HK-2 (cell line): ENCODE measurements around the gene FER.
"Not testable (repeated sequence)": the region's sequence is repeated elsewhere in the genome, so short reads cannot be mapped to it uniquely, and the experiment has no call there.

Experiments used
- DNase-seq: peaks from one replicate; pipeline ENCODE4 v3.0.0-alpha.2; 2018; ENCODE audit not compliant: unreplicated experiment

The FER gene

DNA sequence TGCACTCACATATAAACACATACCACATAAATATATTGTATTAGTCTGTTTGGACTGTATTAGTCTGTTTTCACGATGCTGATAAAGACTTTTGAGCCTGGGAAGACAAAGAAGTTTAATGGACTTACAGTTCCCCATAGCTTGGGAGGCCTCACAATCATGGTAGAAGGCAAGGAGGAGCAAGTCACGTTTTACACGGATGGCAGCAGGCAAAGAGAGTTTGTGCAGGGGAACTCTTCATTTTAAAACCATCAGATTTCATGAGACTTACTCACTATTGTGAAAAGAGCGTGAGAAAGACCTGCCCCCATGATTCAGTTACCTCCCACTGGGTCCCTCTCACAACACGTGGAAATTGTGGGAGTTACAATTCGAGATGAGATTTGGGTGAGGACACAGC lies 133.4 kb downstream of the FER start:
- no peak for DNase-seq

DNA sequence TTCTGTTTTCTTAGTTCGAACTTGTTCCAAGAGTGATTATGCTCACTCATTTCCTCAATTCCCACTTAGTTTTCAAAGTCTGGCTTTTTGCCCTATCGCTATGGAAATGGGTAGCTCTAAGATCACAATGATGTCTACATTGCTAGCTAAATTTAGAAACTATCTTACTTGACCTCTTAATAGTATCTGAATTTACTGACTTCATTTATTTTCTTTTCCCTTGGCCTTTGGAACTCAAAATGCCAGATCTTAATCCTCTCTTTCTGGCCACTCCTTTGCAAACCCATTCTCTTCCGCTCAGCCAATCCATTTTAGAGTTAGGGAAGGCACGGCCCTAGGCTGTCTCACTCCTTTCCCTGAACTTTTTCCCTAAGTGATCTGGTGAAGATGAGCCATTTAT lies 137.0 kb downstream of the FER start:
- no peak for DNase-seq

DNA sequence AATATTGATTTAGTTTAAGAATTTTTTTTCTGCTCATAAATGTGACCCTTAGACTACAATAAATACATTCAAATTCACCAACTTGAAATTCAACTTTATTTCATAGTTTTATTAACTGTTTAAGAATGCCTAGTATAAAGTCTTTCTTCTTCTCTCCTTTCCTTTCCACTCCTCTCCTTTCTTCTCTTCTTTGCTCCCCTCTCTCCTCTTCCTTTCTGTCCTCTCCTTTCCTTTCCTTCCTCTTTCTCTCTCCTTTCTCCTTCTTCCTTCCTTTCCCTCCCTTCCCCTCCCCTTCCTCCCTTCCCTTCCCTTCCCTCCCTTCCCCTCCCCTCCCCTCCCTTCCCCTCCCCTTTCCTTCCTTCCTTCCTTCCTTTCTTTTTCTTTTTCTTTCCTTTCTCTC lies 150.6 kb downstream of the FER start:
- DNase-seq = no peak

DNA sequence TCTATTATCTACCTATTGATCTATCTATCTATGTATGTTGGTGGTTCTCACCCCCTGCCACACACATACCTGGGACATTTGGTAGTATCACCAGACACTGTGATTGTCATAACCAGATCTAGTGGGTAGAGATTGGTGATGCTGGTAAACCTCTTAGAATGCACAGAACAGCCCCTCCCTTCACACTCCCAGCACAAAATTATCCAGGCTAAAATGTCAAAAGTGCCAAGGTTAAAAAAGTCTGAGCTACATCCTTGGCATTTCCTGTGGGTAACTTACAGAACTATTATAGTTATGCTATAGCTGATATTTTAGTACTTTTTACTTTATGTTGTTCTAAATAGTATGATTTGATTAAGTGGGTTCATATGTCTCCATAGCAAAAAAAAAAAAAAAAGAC lies 151.0 kb downstream of the FER start:
- no peak for DNase-seq

DNA sequence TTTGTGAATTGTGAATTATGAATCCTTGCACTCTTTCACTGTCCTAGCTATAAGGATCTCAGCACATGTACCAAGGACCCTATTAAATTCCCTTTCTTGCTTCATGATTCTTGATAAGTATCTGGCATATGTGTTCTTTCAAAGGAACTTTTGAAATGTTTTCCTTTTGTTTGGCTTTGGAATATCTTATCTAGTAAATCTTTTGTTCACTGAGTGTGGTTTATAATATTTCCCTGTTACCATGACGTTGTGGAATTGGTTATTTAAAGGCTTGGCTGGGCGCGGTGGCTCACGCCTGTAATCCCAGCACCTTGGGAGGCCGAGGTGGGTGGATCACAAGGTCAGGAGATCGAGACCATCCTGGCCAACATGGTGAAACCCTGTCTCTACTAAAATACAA lies 151.5 kb downstream of the FER start:
- not testable (repeated sequence) for DNase-seq

DNA sequence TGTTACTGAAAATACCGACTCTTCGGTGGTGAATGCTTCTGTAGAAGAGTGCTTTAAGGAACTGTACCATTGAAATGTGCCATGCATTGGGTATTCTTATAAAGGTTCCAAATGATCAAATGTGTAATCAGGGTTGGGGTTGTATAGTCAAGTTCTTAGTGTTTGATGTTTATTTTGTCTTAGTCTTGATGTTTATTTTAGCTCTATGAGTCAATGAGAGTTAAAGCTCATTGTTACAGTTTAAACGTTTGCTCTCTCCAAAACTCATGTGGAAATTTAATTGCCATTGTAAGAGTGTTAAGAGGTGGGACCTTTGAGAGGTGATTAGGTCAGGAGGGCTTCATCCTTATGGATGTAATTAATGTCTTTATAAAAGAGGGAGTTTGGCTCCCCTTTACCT lies 153.0 kb downstream of the FER start:
- no peak for DNase-seq

DNA sequence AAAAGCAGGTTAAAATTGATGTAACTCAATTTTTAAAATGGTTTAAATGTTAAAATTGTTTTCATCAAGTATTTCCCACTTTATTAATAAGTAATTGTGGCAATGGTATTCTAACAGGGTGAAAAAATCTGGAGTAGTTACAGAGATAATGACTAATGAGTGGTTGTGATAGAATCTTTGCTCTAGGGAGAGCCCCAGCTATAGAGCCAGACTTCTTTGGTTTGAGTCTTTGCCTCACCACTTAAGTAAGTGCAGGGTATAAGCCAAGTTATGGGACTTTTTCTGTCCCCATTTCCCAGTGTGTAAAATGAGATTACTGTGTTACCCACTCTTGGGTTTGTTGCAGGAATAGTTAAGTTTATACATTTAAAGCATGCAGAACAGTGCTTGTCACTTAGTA lies 158.1 kb downstream of the FER start:
- no peak for DNase-seq

DNA sequence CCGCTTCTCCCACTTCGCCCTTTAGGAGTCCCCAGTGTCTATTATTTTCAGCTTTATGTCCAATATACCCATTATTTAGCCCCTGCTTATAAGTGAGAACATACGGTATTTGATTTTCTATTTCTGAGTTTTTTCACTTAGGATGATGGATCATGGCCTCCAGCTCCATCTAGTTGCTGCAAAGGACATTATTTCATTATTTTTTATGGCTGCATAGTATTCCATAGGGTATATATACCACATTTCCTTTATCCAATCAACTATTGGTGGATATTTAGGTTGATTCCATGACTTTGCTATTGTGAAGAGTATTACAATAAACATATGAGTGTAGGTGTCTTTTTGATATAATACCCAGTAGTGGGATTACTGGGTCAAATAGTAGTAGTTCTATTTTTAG lies 162.9 kb downstream of the FER start:
- DNase-seq = no peak

DNA sequence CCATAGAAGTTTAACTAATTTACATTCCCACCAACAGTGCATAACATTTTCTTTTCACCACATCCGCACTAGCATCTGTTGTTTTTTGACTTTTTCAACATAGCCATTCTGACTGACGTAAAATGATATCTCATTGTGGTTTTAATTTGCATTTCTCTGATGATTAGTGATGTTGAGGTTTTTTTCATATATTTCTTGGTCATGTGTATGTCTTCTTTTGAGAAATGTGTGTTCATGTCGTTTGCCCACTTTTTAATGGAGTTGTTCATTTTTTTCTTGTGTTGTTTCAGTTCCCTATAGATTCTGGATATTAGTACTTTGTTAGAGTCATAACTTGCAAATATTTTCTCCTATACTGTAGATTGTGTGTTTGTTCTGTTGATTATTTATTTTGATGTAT lies 163.4 kb downstream of the FER start:
- no peak for DNase-seq

DNA sequence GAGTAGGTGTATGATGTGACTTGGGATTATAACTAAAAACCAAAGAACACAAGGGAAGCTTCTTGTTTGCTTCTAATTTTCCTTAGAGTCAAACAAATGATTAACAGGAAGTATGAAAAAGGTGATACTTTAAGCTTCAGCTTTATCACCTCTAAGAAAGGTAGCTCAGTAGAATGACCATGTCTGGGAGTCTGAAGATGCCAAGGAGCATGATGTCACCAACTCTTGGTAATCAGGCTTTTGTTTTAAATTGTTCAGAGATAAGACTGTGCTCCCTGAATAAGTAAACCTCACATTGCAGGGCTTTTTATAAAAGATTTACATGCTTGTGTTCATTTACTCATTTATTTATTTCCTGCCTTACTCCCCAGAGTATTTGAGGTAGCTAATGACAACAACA lies 169.9 kb downstream of the FER start:
- DNase-seq = no peak

DNA sequence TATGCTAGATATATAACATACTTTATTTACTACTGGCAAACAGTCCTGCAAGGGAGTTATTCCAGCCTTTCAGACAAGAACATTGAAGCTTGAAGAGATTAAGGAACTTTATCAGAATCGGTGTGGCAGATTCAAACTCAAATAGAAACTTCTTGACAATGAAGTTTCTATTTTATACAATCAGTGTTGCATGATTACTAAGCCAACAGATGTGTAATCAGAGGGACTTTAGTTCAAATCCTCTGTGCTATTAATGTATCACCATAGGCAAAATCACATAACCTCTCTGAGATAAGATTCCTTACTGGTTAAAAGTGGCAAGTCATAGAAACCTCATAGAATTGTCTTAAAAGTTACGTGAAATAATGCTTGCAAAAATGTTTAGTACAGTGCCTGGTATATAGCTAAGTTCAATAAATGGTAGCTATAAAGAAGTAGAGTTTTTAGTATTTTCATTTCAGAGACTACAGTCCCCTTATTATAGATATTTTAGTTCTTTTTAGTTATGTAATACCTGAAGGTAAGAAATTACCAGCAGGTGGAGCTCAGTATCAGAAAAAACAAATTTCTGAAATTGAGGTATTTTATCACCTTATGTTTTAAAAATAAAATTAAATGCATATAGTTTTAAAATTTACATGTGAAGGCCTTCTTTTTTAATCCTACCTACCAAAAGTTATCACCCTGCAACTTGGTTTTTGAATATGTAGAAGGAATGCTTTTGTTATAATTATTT lies 172.1 kb downstream of the FER start:
- DNase-seq = no peak

DNA sequence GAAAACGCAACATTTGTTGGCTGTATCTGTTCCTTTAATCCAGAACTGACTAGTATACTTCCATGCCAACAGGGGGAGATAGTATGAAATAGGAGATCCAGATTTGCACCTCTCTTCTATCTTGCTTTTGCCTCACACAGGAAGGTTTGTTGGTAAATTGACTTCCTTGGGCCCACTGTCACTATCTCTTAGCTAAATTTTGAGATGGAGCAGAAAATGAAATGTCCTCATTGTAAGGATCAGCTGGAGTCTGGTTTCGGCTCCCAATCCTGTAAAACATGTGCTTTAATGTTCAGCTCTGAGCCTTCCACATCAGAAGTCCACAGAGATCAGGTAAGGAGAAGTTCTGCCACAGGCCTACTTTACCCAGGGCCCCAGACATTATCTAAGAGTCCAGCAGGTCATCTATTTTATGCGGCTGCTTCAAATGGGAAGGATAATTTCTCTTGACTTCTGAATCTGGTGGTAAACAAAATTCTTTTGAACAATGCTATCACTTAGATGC lies 176.8 kb downstream of the FER start:
- no peak for DNase-seq

DNA sequence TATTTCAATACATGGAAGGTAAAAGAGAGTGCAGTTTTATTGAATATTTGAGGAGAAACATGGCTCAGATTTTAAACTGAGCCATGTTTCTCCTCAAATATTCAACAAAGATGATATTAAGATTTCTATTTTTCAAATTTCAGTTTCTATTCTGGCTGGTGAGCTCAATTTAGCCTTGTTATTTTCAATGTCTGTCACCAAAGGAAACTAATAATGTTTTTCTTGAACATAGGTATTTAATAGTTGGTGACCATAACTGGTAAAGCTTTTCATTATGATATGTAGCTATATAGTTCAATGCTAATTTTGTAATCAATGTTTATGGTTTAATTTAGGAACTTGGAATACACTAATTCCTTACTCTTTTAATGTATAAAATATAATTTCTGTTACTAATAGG lies 177.4 kb downstream of the FER start:
- no peak for DNase-seq

DNA sequence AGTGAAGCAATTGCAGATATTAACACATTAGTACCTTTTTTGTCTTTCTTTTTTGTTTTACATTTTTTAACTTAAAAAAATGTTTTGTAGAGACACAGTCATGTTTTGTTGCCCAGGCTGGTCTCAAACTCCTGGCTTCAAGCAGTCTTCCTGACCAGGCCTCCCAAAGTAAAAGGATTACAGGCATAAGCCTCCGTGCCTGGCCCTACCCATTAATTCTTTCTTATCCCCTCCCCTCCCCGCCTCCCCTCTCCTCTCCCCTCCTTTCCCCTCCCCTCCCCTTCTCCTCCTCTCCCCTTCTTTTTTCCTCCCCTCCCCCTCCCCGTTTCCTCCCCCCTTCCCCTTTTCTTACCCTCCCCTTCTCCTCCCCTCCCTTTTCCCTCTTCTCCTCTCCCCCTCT lies 182.4 kb downstream of the FER start:
- DNase-seq = no peak

DNA sequence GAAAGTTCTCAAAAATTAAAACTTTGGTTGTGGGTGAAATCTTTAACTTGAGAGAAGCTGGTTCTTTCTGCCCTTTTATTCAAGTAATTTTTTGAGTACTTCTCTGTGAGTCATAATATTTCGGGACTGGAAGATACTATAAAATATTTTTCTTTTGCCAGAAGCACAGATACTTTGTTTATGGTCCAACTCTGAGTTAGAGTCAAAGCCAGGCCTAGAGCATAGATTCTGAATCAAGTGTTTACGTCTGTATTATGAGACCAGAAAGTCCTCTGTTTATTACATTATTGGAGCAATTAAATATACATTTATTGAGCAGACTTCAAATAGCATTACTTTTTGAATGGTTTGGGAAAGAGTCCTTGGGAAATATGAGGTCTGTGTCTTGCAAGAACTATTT lies 187.9 kb downstream of the FER start:
- DNase-seq = no peak

DNA sequence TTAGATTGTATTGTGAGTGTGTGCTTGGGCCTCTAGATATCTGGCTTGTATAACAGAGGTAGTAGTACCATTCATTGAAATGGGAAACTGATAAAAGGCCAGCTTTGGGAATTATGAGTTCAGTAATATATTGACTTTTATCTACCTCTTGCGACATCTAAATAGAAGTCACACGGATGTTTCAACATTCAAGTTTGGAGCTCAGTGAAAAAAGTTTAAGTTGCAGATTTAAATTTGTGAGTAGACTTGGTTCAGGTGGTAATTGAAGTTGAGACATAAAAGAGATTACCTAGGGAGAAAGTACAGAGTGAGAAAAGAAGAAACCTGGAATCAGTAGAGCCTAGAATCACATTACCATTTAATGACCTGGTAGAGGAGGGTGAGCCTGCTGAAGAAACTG lies 189.5 kb downstream of the FER start:
- no peak for DNase-seq

DNA sequence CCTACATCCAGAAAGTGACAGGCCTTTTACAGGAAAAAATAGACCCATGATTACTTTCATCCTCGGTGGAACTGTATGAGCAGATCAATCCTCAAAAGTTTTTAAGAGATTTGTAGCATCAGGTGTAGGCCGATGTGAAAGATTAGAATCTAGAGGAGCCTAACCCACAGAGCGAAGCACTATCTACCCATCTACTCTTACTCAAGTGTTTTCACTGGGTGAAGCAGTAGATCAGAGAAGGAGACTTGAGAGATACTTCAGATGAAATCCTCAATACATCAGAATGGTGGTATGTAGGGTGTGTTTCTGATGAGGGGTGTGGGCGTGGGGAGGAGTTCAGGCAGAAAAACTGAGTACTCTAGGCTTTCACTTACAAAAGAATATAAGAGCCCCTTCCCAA lies 192.8 kb downstream of the FER start:
- DNase-seq = no peak

DNA sequence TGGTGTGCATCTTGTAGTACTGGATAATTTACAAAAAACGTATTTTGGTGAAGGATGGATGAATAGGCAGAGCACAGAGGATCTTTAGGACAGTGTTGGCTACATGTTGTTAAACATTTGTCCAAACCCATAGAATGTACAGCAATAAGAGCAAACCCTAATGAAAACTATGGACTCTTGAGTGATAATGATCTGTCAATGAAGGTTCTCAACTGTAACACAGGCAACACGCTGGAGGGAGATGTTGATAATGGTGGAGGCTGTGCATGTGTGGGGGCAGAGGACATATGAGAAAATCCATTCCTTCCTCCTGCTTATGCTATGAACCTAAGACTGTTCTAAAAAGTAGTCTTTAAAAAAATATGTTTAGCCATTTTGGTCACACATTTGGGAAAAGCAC lies 194.0 kb downstream of the FER start:
- no peak for DNase-seq

DNA sequence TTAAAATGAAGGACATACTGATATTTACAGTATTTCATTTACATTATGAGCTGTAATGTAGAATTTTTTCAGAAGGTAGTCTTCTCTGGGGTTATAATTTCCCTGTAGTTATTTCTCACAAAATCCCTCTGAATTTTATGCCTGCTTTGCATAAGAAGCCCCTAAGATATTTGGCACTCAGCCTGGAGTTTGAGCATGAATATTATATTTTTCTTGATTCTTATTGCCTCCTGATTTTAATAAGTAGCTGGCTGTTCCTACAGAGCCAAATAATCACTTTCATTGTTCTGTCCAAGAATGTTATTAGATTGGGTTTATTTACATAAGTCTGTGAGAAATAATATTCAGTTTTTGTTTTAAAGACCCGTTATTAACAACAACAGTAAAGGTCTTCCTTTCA lies 195.0 kb downstream of the FER start:
- no peak for DNase-seq

DNA sequence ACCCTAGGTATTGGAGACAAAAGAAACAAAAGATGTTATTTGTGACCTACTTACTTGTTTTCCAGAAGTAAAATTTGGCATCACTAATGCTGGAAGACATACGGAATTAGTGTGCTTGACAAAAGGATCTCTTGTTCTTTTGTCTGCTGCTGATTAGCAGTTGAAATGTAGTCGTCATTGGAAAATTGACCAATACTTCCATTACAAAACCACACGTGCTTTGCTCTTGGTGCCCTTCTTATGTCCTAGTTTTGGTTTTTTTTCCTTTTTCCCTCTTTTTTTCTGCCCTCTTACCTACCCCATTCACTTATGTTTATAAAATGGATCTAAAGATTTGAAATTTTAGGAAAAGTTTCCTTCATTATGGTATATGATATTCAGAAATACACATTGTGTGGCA lies 197.4 kb downstream of the FER start:
- DNase-seq = no peak

DNA sequence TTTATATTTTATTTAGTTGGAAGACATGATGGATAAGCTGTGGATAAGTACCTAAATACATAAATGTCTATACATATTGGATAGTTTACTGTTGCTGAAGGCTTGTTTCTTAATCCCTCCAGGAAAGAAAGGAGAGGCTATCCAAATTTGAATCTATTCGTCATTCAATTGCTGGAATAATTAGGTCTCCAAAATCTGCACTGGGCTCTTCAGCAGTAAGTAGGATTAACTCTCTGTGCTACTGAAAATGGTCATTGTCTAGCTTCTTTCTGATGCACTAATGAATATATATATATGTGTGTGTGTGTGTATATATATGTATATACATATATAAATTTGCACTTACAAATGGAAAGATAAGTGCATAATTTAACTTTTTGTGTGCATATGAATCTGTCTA lies 198.3 kb downstream of the FER start:
- DNase-seq = no peak

DNA sequence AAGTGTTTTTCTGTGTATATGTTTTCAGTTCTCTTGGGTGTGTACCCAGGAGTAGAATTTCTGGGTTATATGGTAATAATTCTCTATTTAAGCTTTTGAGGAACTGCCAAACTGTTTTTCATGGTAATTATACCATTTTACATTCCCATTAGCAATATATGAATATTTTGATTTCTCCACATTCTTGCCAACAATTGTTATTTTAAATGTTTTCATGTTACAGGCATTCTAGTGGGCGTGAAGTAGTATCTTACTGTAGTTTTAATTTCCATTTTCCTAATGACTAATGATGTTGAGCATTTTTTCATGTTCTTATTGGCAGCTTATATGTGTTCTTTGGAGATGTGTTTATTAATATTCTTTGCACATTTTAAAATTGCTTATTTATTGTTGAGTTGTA lies 199.5 kb downstream of the FER start:
- no peak for DNase-seq

DNA sequence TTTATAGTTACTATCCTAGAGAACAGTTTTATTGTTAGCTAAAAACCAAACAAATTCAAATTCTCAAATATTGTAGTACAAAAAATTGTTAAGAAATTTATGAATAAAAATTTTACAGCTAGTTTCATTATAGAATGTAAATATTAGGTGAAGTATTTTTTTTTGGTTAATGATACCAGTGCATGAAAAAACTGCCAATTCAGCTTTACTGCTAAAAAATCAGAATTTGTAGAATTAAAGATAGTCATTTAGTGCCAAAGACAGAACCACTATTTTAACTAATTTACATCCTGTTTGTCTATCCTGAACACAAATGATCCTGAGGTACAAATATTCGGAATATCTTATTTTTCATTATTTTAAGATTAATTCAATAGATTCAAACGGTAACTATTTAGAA lies 202.6 kb downstream of the FER start:
- DNase-seq = no peak

DNA sequence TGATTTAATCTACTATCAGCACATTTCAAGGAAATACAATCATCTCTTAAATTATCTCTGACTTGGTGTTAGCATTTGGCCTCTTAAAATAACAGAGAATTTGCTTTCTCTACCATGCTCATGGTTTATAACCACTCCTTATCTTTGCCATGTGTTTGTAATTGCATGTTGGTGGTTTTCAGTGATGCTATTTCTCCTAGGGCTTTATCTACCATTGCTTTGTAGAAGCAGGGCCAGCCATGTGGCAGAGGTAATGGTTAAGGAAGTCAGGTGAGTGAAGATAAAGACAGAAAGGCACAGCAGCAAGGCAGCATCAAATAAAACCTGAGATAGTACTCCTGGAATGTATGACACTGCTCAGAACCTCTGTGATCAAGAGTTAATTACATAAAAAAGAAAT lies 206.2 kb downstream of the FER start:
- no peak for DNase-seq
